GF-D8 (cell line): ENCODE measurements around the gene USP19.

Experiments
- DNase-seq: peaks from one replicate; lab custom pipeline; 2025; lab: John Stamatoyannopoulos, UW

USP19 gene

DNA sequence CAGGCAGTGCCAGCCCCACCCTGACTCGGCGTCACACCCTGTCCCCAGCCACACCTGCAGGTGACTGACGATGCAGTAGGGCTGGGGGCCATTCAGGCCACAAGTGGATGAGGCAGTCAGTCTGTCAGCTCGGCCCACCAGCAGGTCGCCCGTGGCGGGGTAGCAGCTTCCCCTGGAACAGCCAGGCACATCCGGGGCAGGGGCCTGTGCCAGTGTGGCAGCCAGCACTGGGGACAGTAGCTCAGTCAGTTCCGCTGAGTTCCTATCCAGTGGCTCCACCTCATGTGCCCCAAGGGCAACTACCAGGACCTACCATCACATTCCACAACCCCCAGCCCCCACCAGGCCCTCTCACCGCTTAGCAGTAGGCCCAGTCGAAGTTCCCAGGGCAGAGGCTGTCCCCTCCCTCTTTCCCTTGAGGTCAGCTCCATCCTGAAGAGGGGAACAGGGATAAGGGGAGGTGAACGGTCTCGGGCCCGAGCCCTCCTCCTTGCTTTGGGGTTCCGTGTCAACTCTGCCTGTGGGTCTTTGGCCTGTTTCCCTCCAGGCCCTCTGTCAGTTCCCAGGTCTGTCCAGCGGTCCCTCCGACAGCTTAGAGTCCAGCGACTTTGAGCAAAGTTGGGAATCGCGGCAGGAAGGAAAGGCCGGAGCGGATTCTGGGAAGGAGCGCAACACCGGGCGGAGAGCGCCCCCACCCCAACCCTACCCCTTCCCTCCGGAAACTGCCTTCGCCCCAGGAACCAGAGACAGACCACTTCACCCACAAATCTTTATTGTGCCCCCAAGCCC lies 12.0 kb upstream of the USP19 start, which contains the start of gene LAMB2:
Gene LAMB2 (minus strand): TSS at position 614 of the 789 bp plus-strand sequence. CDS start 183 bp downstream, at position 431.
- DNase-seq, result no peak

DNA sequence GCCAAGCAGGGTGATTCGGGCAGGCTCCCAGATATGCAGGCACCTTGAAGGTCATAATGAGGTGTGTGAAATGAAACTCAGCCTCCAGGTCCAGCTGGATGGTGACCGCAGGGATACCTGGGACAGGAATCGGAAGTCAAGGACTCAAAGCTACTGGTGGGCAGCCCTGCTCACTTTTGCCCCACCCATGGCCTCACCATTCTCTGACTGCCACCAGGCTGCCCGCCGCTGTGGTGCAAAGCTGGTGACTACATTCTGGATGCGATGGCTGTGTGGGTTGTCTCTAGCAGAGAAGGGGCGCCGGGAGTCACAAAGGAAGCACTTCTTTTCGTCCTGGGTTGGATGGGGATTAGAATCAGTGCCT lies 11.4 kb upstream of the USP19 start:
- DNase-seq, result no peak

DNA sequence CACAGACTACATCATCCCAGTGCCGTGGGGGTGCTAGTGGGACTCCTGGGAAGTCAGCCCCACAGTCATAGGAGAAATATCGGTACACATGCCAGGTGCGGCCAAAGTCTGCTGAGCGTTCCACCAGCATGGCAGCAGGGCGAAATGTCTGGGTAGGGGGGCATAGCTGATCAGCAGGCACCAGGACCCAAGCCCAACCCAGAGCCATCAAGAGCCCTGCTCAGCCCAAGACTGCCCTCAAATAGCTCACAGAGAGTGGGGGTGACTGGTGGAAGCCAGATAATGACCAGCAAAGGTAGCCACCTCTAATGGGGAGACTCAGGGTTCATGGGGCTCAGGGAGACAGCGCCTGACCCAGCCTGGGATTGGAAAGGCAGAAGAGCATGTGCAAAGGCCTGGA lies 11.0 kb upstream of the USP19 start:
- no peak for DNase-seq

DNA sequence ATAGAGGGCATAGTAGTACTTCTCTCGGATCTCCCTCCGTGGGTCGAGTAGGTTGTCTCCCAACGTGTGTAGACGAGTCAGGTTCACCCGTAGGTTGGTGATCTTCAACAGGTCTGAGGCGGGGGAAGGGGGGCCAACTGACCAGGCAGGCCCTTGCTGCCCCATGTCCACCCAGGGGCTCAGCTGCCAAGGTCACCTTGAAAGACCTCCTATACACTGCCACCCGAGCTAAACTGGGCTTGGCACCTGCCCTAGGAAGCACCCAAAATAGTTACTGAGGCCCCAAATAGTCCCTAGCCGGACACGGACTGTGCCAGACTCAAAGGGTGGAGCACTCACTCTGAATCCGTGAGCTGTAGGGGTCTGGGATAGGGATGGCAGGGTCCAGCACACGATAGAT lies 10.4 kb upstream of the USP19 start:
- DNase-seq, result no peak

DNA sequence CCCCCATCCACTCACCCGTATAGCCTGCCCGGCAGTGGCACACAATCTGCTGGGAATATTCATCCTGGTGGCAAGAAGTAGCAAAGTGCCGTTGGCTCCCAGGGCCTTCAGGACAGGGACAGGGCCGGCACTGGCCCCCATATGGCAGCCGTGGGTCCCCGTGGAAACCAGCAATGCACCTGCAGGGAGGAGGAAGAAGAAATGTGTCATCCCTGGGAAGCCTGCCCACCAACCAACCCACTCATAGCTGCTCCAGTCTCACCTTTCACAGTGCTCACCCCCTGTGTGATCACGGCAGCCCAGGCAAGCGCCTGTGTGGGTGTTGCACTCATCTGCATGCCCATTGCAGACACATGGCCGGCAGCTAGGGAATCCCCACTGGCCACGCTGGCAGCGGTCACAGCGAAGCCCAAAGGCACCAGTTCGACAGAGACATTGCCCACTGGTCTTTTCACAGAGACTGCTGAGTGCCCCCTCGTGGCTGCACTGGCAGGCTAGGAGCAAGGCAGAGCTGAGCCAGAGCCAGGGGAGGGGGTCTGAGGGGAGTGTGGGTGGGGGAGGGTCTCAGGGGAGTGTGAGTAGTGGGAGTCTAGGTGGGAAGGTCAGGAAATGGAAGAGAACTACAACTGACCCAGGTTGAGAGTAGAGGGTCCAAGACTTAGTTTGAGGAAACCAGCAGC lies 4.5 kb upstream of the USP19 start:
- DNase-seq, result no peak

DNA sequence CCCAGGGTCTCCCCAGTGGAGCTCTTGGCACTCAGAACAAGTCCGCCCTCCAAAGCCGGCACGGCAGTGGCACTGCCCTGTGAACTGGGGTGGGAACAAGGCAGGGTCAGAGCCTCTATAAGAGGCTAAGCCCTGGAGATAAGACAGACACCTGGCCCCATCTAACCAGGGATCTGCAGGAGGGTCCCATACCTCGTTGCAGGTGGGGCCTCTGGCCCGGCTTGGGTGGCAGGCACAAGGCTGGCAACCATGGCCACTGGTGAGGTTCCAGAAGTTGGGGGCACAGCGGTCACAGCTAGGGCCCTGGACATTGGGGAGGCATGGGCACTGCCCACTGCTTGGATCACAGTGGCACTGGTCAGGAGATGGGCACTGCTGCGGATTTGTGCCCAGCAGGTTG lies 3.6 kb upstream of the USP19 start:
- DNase-seq, result no peak

DNA sequence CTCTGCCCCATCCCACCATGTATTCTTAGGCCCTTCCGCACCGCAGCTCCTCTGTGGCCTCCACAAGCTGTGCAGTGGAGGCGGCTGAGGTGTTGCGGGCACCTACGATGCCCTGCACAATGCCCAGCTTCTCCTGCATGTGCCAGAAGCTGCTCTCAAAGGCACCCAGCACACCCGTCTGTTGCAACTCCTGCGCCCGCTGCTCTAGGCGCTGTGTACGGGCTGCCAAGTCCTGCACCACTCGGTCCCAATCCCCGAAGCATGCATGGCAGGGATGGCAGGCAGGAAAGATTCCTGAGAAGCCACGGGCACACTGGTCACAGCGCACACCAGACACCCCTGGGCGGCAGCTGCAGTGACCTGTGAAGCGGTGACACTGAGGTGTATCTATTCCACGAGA lies 3.1 kb upstream of the USP19 start:
- DNase-seq, result no peak

DNA sequence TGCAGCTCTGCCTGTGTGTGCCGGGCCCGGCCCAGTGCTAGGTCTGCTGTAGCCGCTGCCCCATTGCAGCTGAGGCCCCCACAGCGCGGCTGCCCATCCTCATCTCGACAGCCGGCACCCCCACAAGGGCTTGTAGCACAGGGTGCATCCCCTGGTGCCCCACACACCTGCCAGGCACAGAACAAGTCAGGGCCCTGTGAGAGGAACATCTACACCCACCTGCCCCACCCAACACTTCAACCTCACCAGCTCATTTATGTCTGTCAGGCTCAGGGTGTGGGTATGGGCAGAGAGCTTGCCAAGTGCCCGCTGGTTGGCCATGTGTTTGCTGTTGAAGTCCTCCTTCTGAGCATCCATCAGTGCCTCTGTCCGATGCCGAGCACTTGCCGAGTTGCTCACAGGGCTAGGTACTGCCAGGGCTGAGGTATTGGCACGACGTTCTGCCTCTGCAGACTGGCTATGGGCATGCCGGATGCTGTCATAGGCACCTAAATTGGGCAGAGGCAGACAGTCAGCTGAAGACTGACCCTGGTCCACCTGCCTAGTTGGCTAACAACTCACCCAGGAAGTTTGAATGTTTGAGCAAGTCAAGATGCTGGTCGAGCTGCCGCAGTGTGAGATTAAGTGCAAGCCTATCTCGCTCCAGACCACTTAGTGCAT lies 2.4 kb upstream of the USP19 start:
- no peak for DNase-seq

DNA sequence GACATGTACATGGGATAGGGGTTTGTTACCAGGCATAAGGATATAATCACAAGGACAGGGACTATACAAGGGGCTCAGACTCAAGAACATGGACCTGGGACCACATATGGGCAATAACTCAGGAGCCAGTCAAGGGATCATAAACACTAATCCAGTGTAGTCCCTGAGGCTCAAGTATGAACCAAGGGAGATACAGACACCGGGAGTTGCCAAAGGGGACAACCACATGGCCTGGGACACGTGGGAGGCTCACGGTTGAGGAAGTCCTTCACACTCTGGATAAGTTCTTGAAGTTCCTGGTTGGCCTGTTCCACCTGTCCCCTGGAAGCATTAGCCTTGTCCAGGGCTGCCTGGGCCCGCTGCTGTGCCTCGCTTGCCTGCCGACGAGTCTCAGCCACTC lies 1.8 kb upstream of the USP19 start:
- DNase-seq, result no peak

DNA sequence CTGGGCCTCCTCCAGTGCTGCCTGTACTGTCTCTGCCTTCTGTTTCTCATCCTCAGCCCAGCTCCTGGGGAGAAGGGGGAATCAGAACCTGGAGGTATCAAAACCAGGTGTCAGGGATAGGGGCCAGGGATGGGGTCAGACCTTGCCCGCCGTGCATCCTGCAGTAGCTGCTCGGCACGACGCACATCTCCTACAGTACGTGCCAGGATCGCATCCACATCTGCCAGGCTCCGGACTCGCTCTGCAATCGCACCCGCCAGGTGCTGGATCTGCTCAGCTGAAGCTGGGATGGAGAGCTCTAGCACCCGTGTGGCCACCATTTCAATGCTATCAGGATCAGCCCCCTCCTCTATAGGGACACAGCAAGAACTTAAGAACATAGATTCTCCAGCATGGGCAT lies 1.4 kb upstream of the USP19 start:
- DNase-seq, result no peak

DNA sequence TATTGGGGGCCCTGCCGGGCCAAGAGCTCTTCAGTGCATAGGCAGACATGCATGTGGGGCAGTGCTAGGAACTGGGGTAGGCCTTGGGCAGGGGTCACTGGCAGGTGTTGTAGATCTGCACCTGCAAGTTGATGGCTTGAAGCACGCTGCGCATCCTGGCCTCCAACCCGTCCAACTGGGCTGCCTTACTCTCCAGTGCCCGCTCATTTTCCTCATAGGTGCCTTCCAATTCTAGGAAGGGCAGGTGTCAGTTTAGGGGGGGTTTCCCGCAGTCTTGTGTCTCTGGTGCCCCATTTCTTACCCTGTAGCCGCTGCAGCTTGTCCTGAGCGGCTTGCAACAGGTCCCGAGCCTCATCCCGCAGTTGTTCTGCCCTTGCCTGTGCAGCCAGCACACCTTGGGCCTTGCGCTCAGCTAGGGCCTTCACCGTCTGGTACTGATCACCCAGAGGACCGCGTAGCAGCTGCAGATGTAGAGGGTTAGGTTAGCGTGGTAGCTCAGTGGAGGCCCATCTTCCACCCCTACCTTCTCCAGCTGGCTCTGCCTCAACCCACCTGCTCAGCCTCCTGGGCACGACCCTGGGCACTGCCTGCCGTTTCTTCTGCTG lies 611 bp upstream of the USP19 start:
- no peak for DNase-seq

DNA sequence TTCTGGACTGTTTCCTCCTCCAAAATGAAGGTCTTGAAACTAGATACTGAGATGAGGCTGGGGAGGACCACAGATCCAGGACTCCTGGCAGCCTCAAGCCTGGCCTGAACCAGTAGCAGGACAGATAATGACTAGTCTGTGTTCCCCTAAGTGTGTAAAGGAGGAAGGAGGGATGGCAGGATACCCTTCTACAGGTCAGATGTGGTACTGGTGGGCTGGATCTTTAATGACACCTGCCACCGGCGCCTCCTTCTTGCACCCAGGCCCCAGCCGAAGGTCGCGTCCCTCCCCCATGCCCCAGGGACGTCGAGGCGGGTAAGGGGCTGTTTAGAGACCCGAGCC lies 556 bp downstream of the USP19 start:
- no peak for DNase-seq

DNA sequence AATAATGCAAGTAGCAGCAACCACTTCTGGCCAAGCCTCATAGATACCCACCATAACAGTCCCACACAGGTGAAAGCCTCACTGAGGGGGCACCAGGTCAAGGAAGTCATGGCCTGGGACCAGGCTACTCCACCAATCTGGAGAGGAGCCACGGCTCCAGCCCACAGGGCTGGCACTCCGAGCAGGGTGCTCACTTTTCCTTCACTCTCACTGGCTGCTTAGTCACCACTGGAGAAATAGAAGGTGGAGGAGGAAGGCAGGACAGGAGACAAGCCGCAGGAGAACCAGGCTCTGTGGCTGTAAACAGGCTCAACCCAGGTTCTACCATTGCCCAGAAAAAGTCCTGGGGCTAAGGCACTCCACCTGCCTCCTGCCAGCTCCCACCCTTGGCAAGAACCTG lies 1.2 kb downstream of the USP19 start:
- no peak for DNase-seq

DNA sequence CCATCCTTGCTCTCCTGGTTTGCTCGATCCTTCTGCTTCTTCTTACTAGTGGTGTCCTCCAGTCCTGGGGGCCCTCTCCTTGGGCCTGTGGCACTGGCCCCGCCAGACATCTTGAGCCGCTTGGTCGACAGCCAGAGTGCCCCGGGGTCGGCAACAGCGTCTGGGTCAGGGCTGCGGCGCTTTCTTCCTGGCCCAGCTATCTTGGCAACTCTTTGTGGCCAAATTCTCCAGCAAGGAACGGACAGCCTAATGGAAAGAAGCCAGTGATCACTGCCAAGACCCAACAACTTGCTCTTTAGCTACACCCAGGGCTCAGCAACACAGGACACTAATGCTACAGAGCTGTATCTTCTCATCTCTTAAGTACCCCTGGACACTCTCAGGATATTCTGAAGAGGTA lies 1.6 kb downstream of the USP19 start:
- DNase-seq, result no peak

DNA sequence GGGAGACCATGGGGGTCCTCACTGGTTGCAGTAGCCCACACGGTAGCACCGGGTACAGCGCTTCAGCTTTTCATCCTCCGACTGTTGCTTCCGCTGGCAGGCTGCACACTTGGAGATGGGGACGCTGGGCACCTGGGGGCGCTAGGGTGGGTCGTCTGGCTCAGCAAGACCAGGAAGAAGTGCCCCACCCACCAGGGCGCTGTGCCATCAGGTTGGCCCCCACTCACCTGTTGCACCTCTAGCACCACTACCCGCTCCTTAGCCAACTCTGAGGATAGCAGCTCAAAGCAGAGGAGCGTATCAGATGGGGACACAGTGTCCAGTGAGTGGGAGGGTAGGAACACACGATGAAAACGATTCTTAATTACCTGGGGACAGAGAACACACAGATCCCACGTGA lies 8.4 kb downstream of the USP19 start:
- no peak for DNase-seq

DNA sequence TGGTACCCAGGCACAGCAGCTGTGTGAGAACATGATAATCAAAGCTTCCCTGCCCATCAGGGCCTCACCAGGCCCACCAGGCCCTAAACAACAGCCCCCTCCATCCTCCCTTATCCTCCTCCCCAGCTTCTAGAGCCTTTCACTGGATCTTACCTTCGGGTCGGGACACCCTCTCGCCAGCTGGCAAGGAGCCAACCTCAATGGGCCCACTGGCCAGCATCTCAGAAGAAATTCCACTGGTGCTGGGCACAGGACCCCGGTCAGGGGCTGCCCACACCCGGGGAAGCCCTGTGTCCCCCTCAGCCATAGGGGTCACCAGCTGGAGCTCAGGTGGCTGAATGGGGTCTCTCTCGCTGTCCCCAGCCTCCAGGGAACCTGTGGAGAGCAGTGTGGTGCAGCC lies 9.3 kb downstream of the USP19 start:
- DNase-seq, result no peak

DNA sequence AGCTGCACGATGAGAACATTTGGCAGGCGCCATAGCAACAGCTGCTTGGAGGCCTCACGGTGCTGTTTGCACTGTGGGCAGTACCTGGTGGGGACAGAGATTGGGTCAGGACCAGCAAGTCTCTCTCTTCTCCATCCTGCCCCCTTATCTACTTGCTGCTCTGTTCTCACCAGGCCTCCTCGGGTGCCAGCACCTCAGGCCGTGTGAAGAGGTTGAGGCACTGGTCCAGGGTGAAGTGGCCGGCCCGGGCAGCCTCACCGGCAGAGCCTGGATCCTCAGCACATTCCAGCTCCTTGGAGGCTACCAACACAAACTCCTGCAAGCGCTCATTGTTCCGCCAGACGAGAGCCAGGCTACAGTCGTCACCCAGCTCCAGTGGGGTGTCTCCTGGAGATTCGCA lies 9.8 kb downstream of the USP19 start:
- DNase-seq, result no peak

DNA sequence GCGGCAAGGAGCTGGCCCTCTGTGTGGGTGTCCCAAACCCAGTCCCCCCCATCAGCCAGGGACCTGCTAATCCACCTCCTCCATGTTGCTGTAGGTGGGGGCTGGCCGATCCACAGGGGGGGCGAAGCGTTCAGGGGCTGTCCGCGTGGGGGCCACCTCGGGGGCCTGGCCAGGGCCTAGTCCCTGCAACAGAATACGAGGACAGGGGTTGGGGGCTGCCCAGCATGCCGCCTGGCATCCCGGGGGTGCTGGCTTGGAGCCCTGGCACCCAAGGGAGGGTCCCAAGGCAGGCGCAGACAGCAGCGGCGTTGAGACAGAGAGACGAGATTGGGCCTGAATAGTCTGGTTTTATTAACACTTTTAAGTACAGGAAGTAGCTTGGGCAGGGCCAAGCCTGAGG lies 12.3 kb downstream of the USP19 start:
- DNase-seq, result no peak

DNA sequence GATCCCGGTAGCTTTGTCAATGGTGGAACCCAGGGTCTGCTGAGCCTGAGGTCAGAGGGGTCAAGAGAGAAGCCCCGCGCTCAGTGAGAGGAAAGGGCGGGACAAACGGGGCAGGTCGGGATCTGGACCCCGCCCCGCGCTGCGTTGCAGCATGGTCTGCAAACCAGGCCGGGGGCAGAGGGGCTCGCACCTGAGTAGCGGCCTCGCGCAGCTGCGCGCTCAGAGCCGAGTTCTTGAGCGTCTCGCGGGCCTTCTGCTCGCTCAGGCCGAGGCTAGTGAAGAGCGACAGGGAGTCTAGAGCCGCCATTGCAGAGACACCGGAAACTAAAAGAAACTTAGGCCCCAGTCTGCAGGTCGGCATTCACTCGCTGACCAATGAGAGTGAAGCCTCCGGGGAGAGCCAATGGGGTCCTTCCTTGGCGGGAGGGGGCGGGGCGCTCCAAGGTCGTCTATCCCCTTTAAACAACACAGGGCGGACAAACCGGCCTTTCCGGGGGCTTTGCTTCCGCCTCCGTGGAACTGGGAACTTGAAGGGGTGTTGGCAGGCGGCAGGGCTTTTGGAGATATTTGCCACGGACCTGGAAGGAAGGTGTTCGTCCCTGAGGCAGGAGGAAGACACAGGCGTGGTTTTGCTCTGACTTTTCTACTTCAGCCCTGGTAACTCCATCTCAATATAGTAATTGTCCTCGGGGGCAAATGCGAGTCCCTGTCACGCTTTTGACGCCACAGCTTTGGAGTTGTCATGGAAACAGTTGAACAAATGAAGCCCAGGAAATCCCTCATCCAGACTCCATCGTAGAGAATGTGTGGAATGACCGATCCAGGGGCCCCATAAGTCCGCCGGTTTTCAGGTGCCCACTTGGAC lies 16.0 kb downstream of the USP19 start, which contains the start of gene QARS1:
Gene QARS1 (minus strand): TSS at position 331 of the 865 bp plus-strand sequence. CDS start 24 bp downstream, at position 307.
- peak; percentile 73 for DNase-seq

DNA sequence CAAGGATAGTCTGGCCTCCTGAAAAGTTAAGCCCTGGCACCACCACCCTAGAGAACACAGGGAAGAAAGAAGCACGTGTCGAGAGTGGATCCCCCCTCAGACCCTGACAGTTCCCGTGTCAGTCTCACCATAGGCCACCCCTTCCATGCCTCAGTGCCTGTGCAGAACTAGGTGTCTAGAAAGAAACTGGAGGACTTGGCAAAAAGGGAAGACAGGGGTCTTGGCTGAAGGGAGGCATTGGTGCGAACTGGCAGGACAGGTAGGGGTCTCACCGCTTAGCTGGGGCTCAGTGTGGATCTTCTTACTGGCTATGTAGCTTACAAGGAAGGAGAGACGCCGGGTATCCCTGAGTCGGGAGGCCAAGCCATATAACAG lies 16.6 kb downstream of the USP19 start:
- DNase-seq, result no peak

DNA sequence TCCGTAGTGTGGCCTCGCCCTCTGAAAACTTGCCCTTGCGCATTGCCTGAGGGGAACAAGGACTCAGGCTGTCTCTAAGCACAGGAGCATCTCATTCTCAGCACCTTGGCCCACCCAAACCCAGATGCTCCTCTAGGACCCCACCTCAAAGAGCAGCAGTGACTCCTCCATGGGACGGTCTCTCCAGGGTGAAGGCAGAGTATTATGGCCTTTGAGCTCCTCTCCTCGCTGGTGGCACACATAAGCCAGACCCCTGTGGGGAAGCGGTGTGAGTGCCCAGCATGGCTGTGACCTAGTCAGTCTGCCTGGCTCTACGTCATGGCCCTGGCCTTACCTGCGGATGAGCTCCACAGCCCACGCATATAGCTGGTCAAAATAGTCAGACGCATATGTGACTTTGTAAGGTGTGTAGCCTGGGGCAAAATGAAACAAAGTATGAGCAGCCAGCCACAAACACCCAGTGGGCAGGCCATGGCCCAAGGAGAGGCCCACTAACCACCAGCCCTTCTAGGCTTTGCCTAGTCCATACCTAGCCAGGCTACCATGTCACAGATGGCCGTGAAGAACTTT lies 20.5 kb downstream of the USP19 start:
- DNase-seq, result no peak
